Measurements from ENCODE around the gene CRYBA2.

DNA sequence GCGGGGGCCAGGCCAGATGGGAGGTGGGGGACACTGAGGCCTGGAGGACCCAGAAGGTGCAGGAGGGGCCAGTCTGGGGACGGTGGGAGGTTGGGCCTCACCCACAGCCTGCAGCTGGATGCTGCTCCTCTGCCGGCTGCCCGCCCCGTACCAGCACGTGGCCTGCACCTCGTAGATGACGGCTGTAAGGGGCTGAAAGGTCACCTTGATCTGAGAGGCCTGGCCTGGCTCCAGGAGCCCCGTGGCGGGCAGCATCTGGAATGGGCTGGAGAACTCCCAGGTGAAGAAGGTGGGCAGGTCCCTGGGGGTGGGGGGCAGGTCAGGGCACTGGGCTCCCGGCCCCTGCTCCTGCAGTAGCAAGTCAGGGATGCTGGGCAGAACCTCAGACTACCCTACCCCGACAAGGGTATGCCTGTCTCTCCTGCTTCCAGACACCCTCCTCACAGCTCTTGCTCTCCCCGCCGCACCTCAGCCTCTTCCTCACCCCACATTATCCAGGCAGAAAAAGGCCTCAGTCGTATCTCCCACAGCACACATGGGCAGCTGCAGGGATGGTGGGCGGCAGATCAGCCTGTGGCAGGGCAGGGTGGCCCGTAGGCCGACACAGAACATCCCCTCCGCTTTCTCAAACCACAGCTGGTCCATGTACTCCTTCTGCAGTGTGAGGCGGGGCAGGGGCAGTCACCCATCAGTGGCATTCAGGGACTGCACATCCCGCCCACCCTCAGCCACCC, 38.0 kb upstream of the CRYBA2 start:
- TF ChIP-seq, protein P1, sequence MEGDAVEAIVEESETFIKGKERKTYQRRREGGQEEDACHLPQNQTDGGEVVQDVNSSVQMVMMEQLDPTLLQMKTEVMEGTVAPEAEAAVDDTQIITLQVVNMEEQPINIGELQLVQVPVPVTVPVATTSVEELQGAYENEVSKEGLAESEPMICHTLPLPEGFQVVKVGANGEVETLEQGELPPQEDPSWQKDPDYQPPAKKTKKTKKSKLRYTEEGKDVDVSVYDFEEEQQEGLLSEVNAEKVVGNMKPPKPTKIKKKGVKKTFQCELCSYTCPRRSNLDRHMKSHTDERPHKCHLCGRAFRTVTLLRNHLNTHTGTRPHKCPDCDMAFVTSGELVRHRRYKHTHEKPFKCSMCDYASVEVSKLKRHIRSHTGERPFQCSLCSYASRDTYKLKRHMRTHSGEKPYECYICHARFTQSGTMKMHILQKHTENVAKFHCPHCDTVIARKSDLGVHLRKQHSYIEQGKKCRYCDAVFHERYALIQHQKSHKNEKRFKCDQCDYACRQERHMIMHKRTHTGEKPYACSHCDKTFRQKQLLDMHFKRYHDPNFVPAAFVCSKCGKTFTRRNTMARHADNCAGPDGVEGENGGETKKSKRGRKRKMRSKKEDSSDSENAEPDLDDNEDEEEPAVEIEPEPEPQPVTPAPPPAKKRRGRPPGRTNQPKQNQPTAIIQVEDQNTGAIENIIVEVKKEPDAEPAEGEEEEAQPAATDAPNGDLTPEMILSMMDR (IDR thresholded peaks at IDR 0.05), result no peak
- no peak for TF ChIP-seq POLR2A (IDR thresholded peaks at IDR 0.05)
